ENCODE results near the gene TAF6.

The TAF6 gene

GRCh38 chr7:100118388-100119071, 628 bp downstream of the TAF6 start:
- Histone ChIP-seq H3K79me2 (ENCODE audit: insufficient read depth, low read length) (peaks cover 9% of the 10 kb centered on the region), H3K27ac (ENCODE audit: low read depth, low read length) (peak overlapping the region; percentile 69), H3K27me3 (ENCODE audit: low read length) (no peaks in the 10 kb centered on the region), H3K9ac (ENCODE audit: low read length) (peak overlapping the region; percentile 79), H3K9me3 (ENCODE audit: insufficient read depth, low read length) (no peaks in the 10 kb centered on the region), H3K36me3 (ENCODE audit: low read length) (no peaks in the 10 kb centered on the region), H3F3A (ENCODE audit: insufficient read depth) (peaks cover 11% of the 10 kb centered on the region), H3K9me2 (replicated peaks; ENCODE audit: insufficient read depth, low read length) (no peaks in the 10 kb centered on the region), H3K4me2 (ENCODE audit: low read depth, low read length, poor library complexity, severe bottlenecking) (peak overlapping the region; percentile 73), H2AFZ (ENCODE audit: low read depth, low read length, severe bottlenecking) (peak overlapping the region; percentile 52), H4K20me1 (ENCODE audit: low read depth, low read length) (no peaks in the 10 kb centered on the region), H3K4me3 (ENCODE audit: insufficient read depth, low read length, poor library complexity, severe bottlenecking) (peak overlapping the region; percentile 98)
- no peak for TF ChIP-seq CTCF (IDR thresholded peaks at IDR 0.05; ENCODE audit: insufficient read depth, low read length, poor library complexity, severe bottlenecking)
- TF ChIP-seq EZH2phosphoT487 (conservative IDR thresholded peaks at IDR 0.05; ENCODE audit: low read length) = no peak

- no peaks in the 10 kb centered on the region for H3K9me2 ChIP-seq (replicated peaks; ENCODE audit: insufficient read depth, low read length)
- H3K27me3 ChIP-seq (ENCODE audit: low read length) = no peaks in the 10 kb centered on the region
- H3K79me2 ChIP-seq (ENCODE audit: insufficient read depth, low read length) = peaks cover 9% of the 10 kb centered on the region
- H3K9me3 ChIP-seq (ENCODE audit: insufficient read depth, low read length) = no peaks in the 10 kb centered on the region
- peaks cover 4% of the 10 kb centered on the region; the same call in 1 of the 2 replicates for H3F3A ChIP-seq (ENCODE audit: insufficient read depth)
- TF ChIP-seq CTCF (IDR thresholded peaks at IDR 0.05; ENCODE audit: insufficient read depth, low read length, poor library complexity, severe bottlenecking) = no peak
- TF ChIP-seq EZH2phosphoT487 (conservative IDR thresholded peaks at IDR 0.05; ENCODE audit: low read length) = no peak
- no peak overlapping the region for H3K4me3 ChIP-seq (ENCODE audit: insufficient read depth, low read length, poor library complexity, severe bottlenecking)
- H4K20me1 ChIP-seq (ENCODE audit: low read depth, low read length) = no peaks in the 10 kb centered on the region
- no peak overlapping the region for H3K9ac ChIP-seq (ENCODE audit: low read length)
- no peak overlapping the region for H3K27ac ChIP-seq (ENCODE audit: low read depth, low read length)
- H3K36me3 ChIP-seq (ENCODE audit: low read length) = no peaks in the 10 kb centered on the region; the same call in 1 of the 2 replicates
- no peak overlapping the region for H3K4me2 ChIP-seq (ENCODE audit: low read depth, low read length, poor library complexity, severe bottlenecking)
- no peak overlapping the region for H2AFZ ChIP-seq (ENCODE audit: low read depth, low read length, severe bottlenecking)
Measured at GRCh38 chr7:100115026-100115425, 4.1 kb downstream of the TAF6 start.

GRCh38 chr7:100111914-100112313, 7.2 kb downstream of the TAF6 start:
- Histone ChIP-seq H3K36me3 (ENCODE audit: low read length) (no peaks in the 10 kb centered on the region; the same call in 1 of the 2 replicates), H3K79me2 (ENCODE audit: insufficient read depth, low read length) (no peaks in the 10 kb centered on the region), H3K27me3 (ENCODE audit: low read length) (no peaks in the 10 kb centered on the region), H3K27ac (ENCODE audit: low read depth, low read length) (no peak overlapping the region), H4K20me1 (ENCODE audit: low read depth, low read length) (no peaks in the 10 kb centered on the region), H3K9me2 (replicated peaks; ENCODE audit: insufficient read depth, low read length) (no peaks in the 10 kb centered on the region), H3K9ac (ENCODE audit: low read length) (no peak overlapping the region), H2AFZ (ENCODE audit: low read depth, low read length, severe bottlenecking) (no peak overlapping the region), H3F3A (ENCODE audit: insufficient read depth) (no peaks in the 10 kb centered on the region), H3K4me2 (ENCODE audit: low read depth, low read length, poor library complexity, severe bottlenecking) (no peak overlapping the region), H3K4me3 (ENCODE audit: insufficient read depth, low read length, poor library complexity, severe bottlenecking) (no peak overlapping the region), H3K9me3 (ENCODE audit: insufficient read depth, low read length) (no peaks in the 10 kb centered on the region)
- TF ChIP-seq CTCF (IDR thresholded peaks at IDR 0.05; ENCODE audit: insufficient read depth, low read length, poor library complexity, severe bottlenecking) = no peak
